K562 (cell line): ENCODE data around the gene SLC16A5.

ENCODE experiments used
- DDX20 ChIP-seq: fragments of 450-650 bp; IDR thresholded peaks from 2 replicates; pipeline ENCODE4 v1.6.1; 2016; ENCODE audit warnings: missing genetic modification characterization, low read depth, mild to moderate bottlenecking, missing compliant biosample characterization, moderate library complexity
- FOXJ3 ChIP-seq: sonication (generic); formaldehyde crosslinking; IDR thresholded peaks from 2 replicates; pipeline ENCODE4 v1.4.0; 2020; ENCODE audit warnings: mild to moderate bottlenecking, missing genetic modification reagents
- PCBP1 ChIP-seq: fragments of 200-400 bp; formaldehyde crosslinking; IDR thresholded peaks from 2 replicates; pipeline ENCODE4 v1.6.1; 2018; ENCODE audit warnings: mild to moderate bottlenecking, low read depth, low read length; ENCODE audit not compliant: poor library complexity, severe bottlenecking
- SIN3B ChIP-seq: fragments of 450-650 bp; IDR thresholded peaks from 2 replicates; pipeline ENCODE4 v1.6.1; 2017; ENCODE audit warnings: low read depth, mild to moderate bottlenecking, moderate library complexity
- SREBF2 ChIP-seq: sonication (generic); formaldehyde crosslinking; IDR thresholded peaks from 2 replicates; pipeline ENCODE4 v1.4.0; 2020; ENCODE audit warnings: mild to moderate bottlenecking, missing genetic modification reagents
- ZFP36 ChIP-seq: fragments of 150-350 bp; IDR thresholded peaks from 2 replicates; pipeline ENCODE4 v1.6.1; 2018; ENCODE audit warnings: low read length, low read depth; ENCODE audit not compliant: partially characterized antibody
- TF ChIP-seq, protein P1 (sequence below), 3 experiments: IDR thresholded peaks in 2 of 3; conservative IDR thresholded peaks in 1 of 3; 2 replicates each; pipeline ENCODE4 v1.5.1; 2011 to 2012; ENCODE audit warnings: low read length in 3 of 3, mild to moderate bottlenecking in 3 of 3, control low read depth in 2 of 3, improper control_type of control experiment in 1 of 3, inconsistent platforms in 1 of 3, low read depth in 1 of 3, mixed read lengths in 1 of 3, moderate library complexity in 1 of 3; ENCODE audit not compliant: insufficient read depth in 2 of 3

DNA sequence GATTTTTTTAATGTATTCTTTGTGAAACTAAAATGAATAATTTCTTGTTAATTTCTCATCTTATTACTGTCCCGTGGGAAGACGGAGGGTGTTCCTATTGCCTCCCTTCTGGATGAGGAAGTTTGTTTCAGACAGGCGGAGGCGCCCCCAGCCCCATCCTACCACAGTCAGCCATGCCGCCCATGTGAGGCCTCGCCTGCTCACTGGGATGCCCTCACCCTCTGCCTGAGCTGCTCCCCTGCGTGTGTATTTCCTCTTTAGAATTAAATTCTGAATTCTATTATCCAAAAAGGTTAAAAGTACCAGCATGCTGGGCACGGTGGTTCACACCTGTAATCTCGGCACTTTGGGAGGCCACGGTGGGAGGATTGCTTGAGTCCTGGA is 26.7 kb upstream of the SLC16A5 start:
- no peak for TF ChIP-seq SIN3B
- TF ChIP-seq ZFP36: no peak
- TF ChIP-seq, protein P1, sequence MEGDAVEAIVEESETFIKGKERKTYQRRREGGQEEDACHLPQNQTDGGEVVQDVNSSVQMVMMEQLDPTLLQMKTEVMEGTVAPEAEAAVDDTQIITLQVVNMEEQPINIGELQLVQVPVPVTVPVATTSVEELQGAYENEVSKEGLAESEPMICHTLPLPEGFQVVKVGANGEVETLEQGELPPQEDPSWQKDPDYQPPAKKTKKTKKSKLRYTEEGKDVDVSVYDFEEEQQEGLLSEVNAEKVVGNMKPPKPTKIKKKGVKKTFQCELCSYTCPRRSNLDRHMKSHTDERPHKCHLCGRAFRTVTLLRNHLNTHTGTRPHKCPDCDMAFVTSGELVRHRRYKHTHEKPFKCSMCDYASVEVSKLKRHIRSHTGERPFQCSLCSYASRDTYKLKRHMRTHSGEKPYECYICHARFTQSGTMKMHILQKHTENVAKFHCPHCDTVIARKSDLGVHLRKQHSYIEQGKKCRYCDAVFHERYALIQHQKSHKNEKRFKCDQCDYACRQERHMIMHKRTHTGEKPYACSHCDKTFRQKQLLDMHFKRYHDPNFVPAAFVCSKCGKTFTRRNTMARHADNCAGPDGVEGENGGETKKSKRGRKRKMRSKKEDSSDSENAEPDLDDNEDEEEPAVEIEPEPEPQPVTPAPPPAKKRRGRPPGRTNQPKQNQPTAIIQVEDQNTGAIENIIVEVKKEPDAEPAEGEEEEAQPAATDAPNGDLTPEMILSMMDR (IDR thresholded peaks at IDR 0.05 in 2 of 3, conservative IDR thresholded peaks at IDR 0.05 in 1 of 3; ENCODE audit: insufficient read depth in 2 of 3, low read depth in 1 of 3, low read length in 3 of 3): no peak
- no peak for TF ChIP-seq DDX20 (tag)
- no peak for TF ChIP-seq FOXJ3
- no peak for TF ChIP-seq SREBF2 (CRISPR knock-in tag)
- TF ChIP-seq PCBP1: no peak
